B cell (primary cell): ENCODE measurements around the gene ZNF532. TPM values are rescaled to one million over a fixed set of nuclear protein-coding genes. Genes with fewer than 3 reads are reported as not detected.

Experiments
- ATAC-seq: fragments of 200-7000 bp; cut with Tn5 transposase; one replicate; pipeline ENCODE4 v1.10.0; 2021; ENCODE audit warnings: low read depth, mild to moderate bottlenecking, moderate number of reproducible peaks, moderate library complexity
- CTCF ChIA-PET: fragments of 350-600 bp; sonication (Branson Sonifier 250); formaldehyde crosslinking; loops from one replicate; lab custom pipeline; 2021; ENCODE audit warnings: antibody characterized with exemption, inconsistent platforms; lab: Charles Lee
- POLR2A ChIA-PET: fragments of 350-600 bp; sonication (Branson Sonifier 250); formaldehyde crosslinking; loops from one replicate; lab custom pipeline; 2021; ENCODE audit warnings: antibody characterized with exemption; lab: Charles Lee
- DNase-seq: peaks from one replicate; pipeline ENCODE4 v3.0.0; 2013
- H2AFZ ChIP-seq: 2 replicates; pipeline ENCODE4 v1.6.1; 2012; ENCODE audit warnings: mild to moderate bottlenecking, low read depth, low read length; ENCODE audit not compliant: insufficient read depth, poor library complexity, severe bottlenecking
- H3K27ac ChIP-seq, 2 donors: 1 replicate in 1 of 2; 2 replicates in 1 of 2; pipeline ENCODE4 v1.5.1; 2012 to 2013; ENCODE audit warnings: low read length in 2 of 2, mild to moderate bottlenecking in 2 of 2, moderate library complexity in 1 of 2
- H3K27me3 ChIP-seq, 4 experiments: fragments of 200-600 bp in 1 of 4; sonication (generic) in 1 of 4; replicated peaks in 1 of 4; 1 replicate in 2 of 4; 2 replicates in 2 of 4; pipeline versions ENCODE4 v1.6.1 to v1.7.0; 2013 to 2016; ENCODE audit warnings: low read length in 3 of 4, mild to moderate bottlenecking in 2 of 4, mixed read lengths in 1 of 4, moderate library complexity in 1 of 4; ENCODE audit not compliant: insufficient read depth in 4 of 4, control insufficient read depth in 3 of 4; ENCODE audit errors: control extremely low read depth in 1 of 4
- H3K36me3 ChIP-seq, 2 experiments: replicated peaks in 1 of 2; 1 replicate in 1 of 2; 2 replicates in 1 of 2; pipeline versions ENCODE4 v1.6.1 to v1.7.1; 2013; ENCODE audit warnings: low read length in 1 of 2; ENCODE audit not compliant: insufficient read depth in 2 of 2, control insufficient read depth in 1 of 2; ENCODE audit errors: control extremely low read depth in 1 of 2, extremely low read depth in 1 of 2
- H3K4me1 ChIP-seq, 2 donors: fragments of 200-600 bp in 1 of 2; sonication (generic) in 1 of 2; 1 replicate in 1 of 2; 2 replicates in 1 of 2; pipeline versions ENCODE4 v1.5.1 to v1.6.1; 2013 to 2017; ENCODE audit warnings: low read length in 2 of 2; ENCODE audit not compliant: control insufficient read depth in 2 of 2, insufficient read depth in 2 of 2
- H3K4me2 ChIP-seq: replicated peaks from 2 replicates; pipeline ENCODE3; 2012; ENCODE audit warnings: mild to moderate bottlenecking, low read depth, low read length; ENCODE audit not compliant: poor library complexity, severe bottlenecking
- H3K4me3 ChIP-seq, 5 experiments: fragments of 200-600 bp in 1 of 5; sonication (generic) in 1 of 5; 1 replicate in 3 of 5; 2 replicates in 2 of 5; pipeline versions ENCODE4 v1.5.1 to v1.7.0; 2011 to 2016; ENCODE audit warnings: low read length in 4 of 5, mild to moderate bottlenecking in 4 of 5, low read depth in 2 of 5, control low read depth in 1 of 5, moderate library complexity in 1 of 5; ENCODE audit not compliant: insufficient read depth in 1 of 5; ENCODE audit errors: control extremely low read depth in 1 of 5, extremely low read depth in 1 of 5
- H3K79me2 ChIP-seq: fragments of 200-600 bp; sonication (generic); one replicate; pipeline ENCODE4 v1.6.0; 2016; ENCODE audit warnings: low read length; ENCODE audit not compliant: control insufficient read depth, insufficient read depth
- H3K9ac ChIP-seq: fragments of 200-600 bp; sonication (generic); 2 replicates; pipeline ENCODE4 v1.6.1; 2017; ENCODE audit warnings: mild to moderate bottlenecking, low read length, moderate library complexity
- H3K9me3 ChIP-seq, 3 donors: one replicate each; pipeline versions ENCODE4 v1.6.1 to v1.7.1; 2013; ENCODE audit warnings: low read length in 2 of 3; ENCODE audit not compliant: control insufficient read depth in 2 of 3, insufficient read depth in 1 of 3; ENCODE audit errors: control extremely low read depth in 1 of 3
- H4K20me1 ChIP-seq: 2 replicates; pipeline ENCODE4 v1.6.0; 2012; ENCODE audit warnings: mild to moderate bottlenecking, low read length; ENCODE audit not compliant: insufficient read depth, control insufficient read depth, poor library complexity, severe bottlenecking
- H3K27ac Mint-ChIP-seq: one replicate; pipeline ENCODE4 v1.8.0; 2021; ENCODE audit warnings: mixed read lengths
- H3K27me3 Mint-ChIP-seq: one replicate; pipeline ENCODE4 v1.8.0; 2021; ENCODE audit warnings: mixed read lengths
- H3K4me1 Mint-ChIP-seq: one replicate; pipeline ENCODE4 v1.8.0; 2021; ENCODE audit warnings: mixed read lengths
- H3K4me3 Mint-ChIP-seq: one replicate; pipeline ENCODE4 v1.8.0; 2021; ENCODE audit warnings: mixed read lengths
- H3K9me3 Mint-ChIP-seq: one replicate; pipeline ENCODE4 v1.8.0; 2022; ENCODE audit warnings: mixed read lengths; ENCODE audit not compliant: insufficient read depth
- CTCF ChIP-seq: fragments of 200-600 bp; IDR thresholded peaks from one replicate; pipeline ENCODE4 v1.8.0; 2022; ENCODE audit warnings: antibody characterized with exemption, mild to moderate bottlenecking
- EZH2 ChIP-seq: IDR thresholded peaks from 2 replicates; pipeline ENCODE4 v1.6.1; 2012; ENCODE audit warnings: borderline replicate concordance, low read depth, mild to moderate bottlenecking, moderate library complexity, low read length; ENCODE audit not compliant: insufficient read depth, poor library complexity, severe bottlenecking
- WGBS: methylation state at CpG from one replicate; pipeline ENCODE4 v1.1.5; 2013; ENCODE audit warnings: missing lambda C conversion rate; ENCODE audit not compliant: insufficient coverage; 5-methylcytosine and 5-hydroxymethylcytosine counted together
- intact Hi-C: fragments of 100-400 bp; cut with micrococcal nuclease; formaldehyde crosslinking; loops from one replicate; pipeline ENCODE4 v1.10.0; 2022
- polyA plus RNA-seq: library from polyadenylated mRNA; depleted of rRNA; stranded (reverse); fragments of >200 nt; gene quantifications from 2 replicates; pipeline ENCODE4 v1.2.3, GENCODE V29; 2012
- total RNA-seq, 2 donors: library from RNA; stranded (reverse); fragments of 120-200 nt in 1 of 2; gene quantifications; 1 replicate in 1 of 2; 2 replicates in 1 of 2; pipeline versions ENCODE4 v1.2.3 to v1.2.4, GENCODE V29; 2013 to 2022

The ZNF532 gene
- total and polyA plus RNA-seq, 2 donors (not counting 1 experiment from before 2014, with no cell fraction given), result 58.2 to 104 TPM

- Histone ChIP-seq H3K4me3 (no peak overlapping the region), H3K4me2 (no peak overlapping the region), H3K27me3 (peaks cover 0 to 4% (median 0%) of the 10 kb centered on the region in 4 experiments), H3K4me1 (no peaks in the 10 kb centered on the region), H4K20me1 (no peaks in the 10 kb centered on the region), H3K36me3 (no peaks in the 10 kb centered on the region), H3K9ac (no peak overlapping the region), H2AFZ (no peak overlapping the region), H3K27ac (no peak overlapping the region), H3K9me3 (peaks cover 0 to 9% (median 0%) of the 10 kb centered on the region in 3 donors), H3K79me2 (no peaks in the 10 kb centered on the region)
- Mint-ChIP-seq H3K27me3 (peaks cover 3% of the 10 kb centered on the region), H3K4me1 (no peaks in the 10 kb centered on the region), H3K9me3 (no peaks in the 10 kb centered on the region), H3K27ac (no peak overlapping the region), H3K4me3 (no peak overlapping the region)
- intact Hi-C loops, result no loop called here
- 100% methylated on average over 1 of the region's 5 CpGs for WGBS
- CTCF ChIA-PET, result no interaction called here
- DNase-seq (no peak), ATAC-seq (no peak)
- POLR2A ChIA-PET, result no interaction called here
- TF ChIP-seq CTCF (no peak), EZH2 (no peak)
Measured at GRCh38 chr18:58827428-58827827, 37.2 kb upstream of the ZNF532 start.

GRCh38 chr18:58827886-58828285, 36.8 kb upstream of the ZNF532 start:
- CTCF ChIA-PET, result no interaction called here
- POLR2A ChIA-PET, result no interaction called here
- TF ChIP-seq CTCF (no peak), EZH2 (no peak)
- no peaks in the 10 kb centered on the region for H3K4me1 ChIP-seq
- H3K27me3 Mint-ChIP-seq, result peaks cover 3% of the 10 kb centered on the region
- H3K4me3 ChIP-seq, result no peak overlapping the region
- no peak overlapping the region for H3K27ac ChIP-seq
- no peak overlapping the region for H3K4me2 ChIP-seq
- H3K27me3 ChIP-seq, result peaks cover 0 to 4% (median 0%) of the 10 kb centered on the region in 4 experiments
- ATAC-seq (no peak), DNase-seq (no peak)
- WGBS, result 97% methylated on average over 24 of the region's 24 CpGs
- intact Hi-C loops, result no loop called here
- no peak overlapping the region for H2AFZ ChIP-seq
- H3K36me3 ChIP-seq, result no peaks in the 10 kb centered on the region
- H3K79me2 ChIP-seq, result no peaks in the 10 kb centered on the region
- H3K4me1 Mint-ChIP-seq, result no peaks in the 10 kb centered on the region
- H3K9me3 ChIP-seq, result peaks cover 0 to 9% (median 0%) of the 10 kb centered on the region in 3 donors
- H3K4me3 Mint-ChIP-seq, result no peak overlapping the region
- no peaks in the 10 kb centered on the region for H3K9me3 Mint-ChIP-seq
- H4K20me1 ChIP-seq, result no peaks in the 10 kb centered on the region
- H3K9ac ChIP-seq, result no peak overlapping the region
- H3K27ac Mint-ChIP-seq, result no peak overlapping the region
